ENCODE measurements around the gene TBPL1. TPM values are rescaled to one million over a fixed set of nuclear protein-coding genes. Genes with fewer than 3 reads are reported as not detected.

Gene TBPL1
- total and polyA plus RNA-seq, 4 donors = 5.4 to 34.6 (median 11.5) TPM

DNA sequence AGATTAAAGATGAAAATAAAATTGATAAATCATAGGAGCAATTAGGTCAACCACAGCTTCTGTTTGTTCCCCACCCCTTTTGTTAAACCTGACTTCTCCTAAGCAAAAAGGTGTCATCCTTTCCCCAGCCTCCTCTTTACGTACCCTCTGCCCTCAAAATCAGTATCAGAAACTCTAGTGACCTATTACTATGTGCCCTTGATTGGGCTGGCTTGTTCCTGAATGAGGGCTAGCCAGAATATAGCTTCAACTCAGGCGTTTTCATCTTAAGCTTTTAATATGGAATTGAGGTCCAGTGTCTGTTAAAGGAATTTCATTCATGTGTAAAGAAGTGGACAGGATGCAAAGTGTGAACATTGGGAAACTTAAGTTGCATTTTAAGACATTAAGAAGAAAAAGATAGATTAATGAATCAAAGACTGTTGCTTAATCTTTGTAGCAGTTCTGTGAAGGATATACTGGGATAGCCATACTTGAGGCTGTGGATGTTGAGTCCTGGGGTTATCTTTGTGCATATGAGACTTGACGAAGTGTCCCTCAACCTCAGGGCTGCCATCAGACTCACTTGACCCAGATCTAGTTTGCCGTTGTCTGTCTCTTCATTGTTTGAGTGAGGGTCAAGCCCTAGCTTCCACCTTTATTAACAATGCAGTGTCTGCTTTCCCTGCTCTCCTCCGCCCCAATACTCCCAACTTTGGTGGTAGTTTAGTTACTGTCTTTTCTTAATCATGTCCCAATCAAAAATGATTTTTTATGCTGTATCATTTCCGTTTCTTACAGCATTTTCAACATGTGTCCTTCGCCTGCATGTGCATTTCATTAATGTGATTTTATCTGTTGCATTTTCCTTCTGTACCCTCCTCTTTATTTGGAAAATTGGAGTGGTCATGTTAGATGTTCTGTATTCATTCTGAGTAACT, 1.9 kb downstream of the TBPL1 start:
- no peaks in the 10 kb centered on the region for H3K27me3 ChIP-seq (ENCODE audit: control insufficient read depth in 4 of 4, insufficient read depth in 4 of 4, low read length in 3 of 4)
- no peak overlapping the region for H3K4me3 ChIP-seq (ENCODE audit: low read depth in 1 of 3, low read length in 3 of 3)
- H3K9me3 ChIP-seq (ENCODE audit: control insufficient read depth in 4 of 4, low read length in 3 of 4) = no peaks in the 10 kb centered on the region
- H3K4me1 ChIP-seq (ENCODE audit: control insufficient read depth in 4 of 4, insufficient read depth in 4 of 4, low read length in 3 of 4) = peaks cover 5 to 45% (median 28%) of the 10 kb centered on the region in 4 donors
- H3K36me3 ChIP-seq (ENCODE audit: control insufficient read depth in 4 of 4, insufficient read depth in 3 of 4, low read depth in 1 of 4, low read length in 3 of 4) = no peaks in the 10 kb centered on the region
- no peak overlapping the region for H3K27ac ChIP-seq (ENCODE audit: low read depth in 1 of 2, low read length in 2 of 2)
- H3K9ac ChIP-seq (ENCODE audit: low read depth in 1 of 2, low read length in 2 of 2) = no peak overlapping the region
- DNase-seq (ENCODE audit: low spot score) = no peak
- TF ChIP-seq JUND (IDR thresholded peaks at IDR 0.05) (no peak), RAD21 (IDR thresholded peaks at IDR 0.05) (no peak), EGR1 (IDR thresholded peaks at IDR 0.05; ENCODE audit: low read depth in 2 of 2) (no peak)
- 79% methylated on average over 7 of the region's 7 CpGs for WGBS

DNA sequence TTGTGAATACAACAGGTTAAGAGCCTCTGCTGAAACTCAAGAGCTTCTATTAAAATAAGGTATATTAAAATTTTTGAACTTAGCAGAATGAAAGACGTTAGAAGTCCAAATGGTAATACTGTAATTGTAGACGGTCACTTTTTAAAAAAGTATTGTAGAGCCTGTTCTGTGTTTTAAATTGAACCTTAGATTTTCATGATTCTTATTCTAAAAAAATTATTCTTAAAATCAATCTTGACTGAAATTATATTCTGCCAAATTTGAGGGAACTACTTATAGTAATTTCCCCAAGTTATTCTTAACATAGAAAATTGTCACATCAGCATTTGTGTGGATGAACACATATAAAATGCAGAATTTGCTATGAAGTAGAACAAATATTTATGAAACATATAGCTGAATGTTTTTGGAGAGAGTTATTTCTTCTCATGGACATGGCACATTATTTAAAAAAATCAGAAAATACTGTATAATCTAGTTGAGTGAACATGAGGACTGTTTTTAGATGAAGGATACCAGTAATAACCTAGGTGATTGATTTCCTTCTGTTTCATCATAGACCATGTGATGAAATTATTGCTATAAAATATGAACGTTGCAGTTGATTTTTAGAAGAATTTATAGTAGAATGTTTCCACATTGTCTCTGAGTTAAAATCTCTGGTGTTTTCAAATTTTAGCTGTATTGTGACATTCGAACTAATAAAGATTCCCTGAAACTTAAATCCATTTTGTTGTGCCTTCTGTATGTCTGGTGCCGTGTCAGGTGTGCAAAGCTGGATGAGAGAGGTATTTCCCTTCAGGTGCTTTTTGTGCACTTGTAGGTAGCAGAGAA, 2.8 kb downstream of the TBPL1 start:
- H3K4me1 ChIP-seq (ENCODE audit: control insufficient read depth in 4 of 4, insufficient read depth in 4 of 4, low read length in 3 of 4) = peaks cover 5 to 45% (median 28%) of the 10 kb centered on the region in 4 donors
- DNase-seq (ENCODE audit: low spot score) = no peak
- WGBS = 82% methylated on average over 5 of the region's 5 CpGs
- H3K4me3 ChIP-seq (ENCODE audit: low read depth in 1 of 3, low read length in 3 of 3) = no peak overlapping the region
- no peaks in the 10 kb centered on the region for H3K36me3 ChIP-seq (ENCODE audit: control insufficient read depth in 4 of 4, insufficient read depth in 3 of 4, low read depth in 1 of 4, low read length in 3 of 4)
- H3K9ac ChIP-seq (ENCODE audit: low read depth in 1 of 2, low read length in 2 of 2) = no peak overlapping the region
- no peak overlapping the region for H3K27ac ChIP-seq (ENCODE audit: low read depth in 1 of 2, low read length in 2 of 2)
- H3K9me3 ChIP-seq (ENCODE audit: control insufficient read depth in 4 of 4, low read length in 3 of 4) = no peaks in the 10 kb centered on the region
- TF ChIP-seq, protein P1, sequence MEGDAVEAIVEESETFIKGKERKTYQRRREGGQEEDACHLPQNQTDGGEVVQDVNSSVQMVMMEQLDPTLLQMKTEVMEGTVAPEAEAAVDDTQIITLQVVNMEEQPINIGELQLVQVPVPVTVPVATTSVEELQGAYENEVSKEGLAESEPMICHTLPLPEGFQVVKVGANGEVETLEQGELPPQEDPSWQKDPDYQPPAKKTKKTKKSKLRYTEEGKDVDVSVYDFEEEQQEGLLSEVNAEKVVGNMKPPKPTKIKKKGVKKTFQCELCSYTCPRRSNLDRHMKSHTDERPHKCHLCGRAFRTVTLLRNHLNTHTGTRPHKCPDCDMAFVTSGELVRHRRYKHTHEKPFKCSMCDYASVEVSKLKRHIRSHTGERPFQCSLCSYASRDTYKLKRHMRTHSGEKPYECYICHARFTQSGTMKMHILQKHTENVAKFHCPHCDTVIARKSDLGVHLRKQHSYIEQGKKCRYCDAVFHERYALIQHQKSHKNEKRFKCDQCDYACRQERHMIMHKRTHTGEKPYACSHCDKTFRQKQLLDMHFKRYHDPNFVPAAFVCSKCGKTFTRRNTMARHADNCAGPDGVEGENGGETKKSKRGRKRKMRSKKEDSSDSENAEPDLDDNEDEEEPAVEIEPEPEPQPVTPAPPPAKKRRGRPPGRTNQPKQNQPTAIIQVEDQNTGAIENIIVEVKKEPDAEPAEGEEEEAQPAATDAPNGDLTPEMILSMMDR (IDR thresholded peaks at IDR 0.05; ENCODE audit: low read depth, low read length, missing input control) = no peak
- TF ChIP-seq, protein P2, sequence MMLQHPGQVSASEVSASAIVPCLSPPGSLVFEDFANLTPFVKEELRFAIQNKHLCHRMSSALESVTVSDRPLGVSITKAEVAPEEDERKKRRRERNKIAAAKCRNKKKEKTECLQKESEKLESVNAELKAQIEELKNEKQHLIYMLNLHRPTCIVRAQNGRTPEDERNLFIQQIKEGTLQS (IDR thresholded peaks at IDR 0.05) = no peak
- TF ChIP-seq NR2F2 (IDR thresholded peaks at IDR 0.05) (no peak), GABPA (IDR thresholded peaks at IDR 0.05 in 1 of 2, conservative IDR thresholded peaks at IDR 0.05 in 1 of 2) (no peak), EGR1 (IDR thresholded peaks at IDR 0.05; ENCODE audit: low read depth in 2 of 2) (no peak), FOXA2 (IDR thresholded peaks at IDR 0.05) (no peak), HNF4A (conservative IDR thresholded peaks at IDR 0.05) (no peak), RXRA (IDR thresholded peaks at IDR 0.05) (no peak), HNF4G (IDR thresholded peaks at IDR 0.05) (no peak), TAF1 (conservative IDR thresholded peaks at IDR 0.05) (no peak), JUND (IDR thresholded peaks at IDR 0.05) (no peak), RAD21 (IDR thresholded peaks at IDR 0.05) (no peak), YY1 (IDR thresholded peaks at IDR 0.05) (no peak), FOXA1 (IDR thresholded peaks at IDR 0.05) (no peak)
- TF ChIP-seq, protein P3, sequence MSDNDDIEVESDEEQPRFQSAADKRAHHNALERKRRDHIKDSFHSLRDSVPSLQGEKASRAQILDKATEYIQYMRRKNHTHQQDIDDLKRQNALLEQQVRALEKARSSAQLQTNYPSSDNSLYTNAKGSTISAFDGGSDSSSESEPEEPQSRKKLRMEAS (IDR thresholded peaks at IDR 0.05) = no peak
- TF ChIP-seq, protein P4, sequence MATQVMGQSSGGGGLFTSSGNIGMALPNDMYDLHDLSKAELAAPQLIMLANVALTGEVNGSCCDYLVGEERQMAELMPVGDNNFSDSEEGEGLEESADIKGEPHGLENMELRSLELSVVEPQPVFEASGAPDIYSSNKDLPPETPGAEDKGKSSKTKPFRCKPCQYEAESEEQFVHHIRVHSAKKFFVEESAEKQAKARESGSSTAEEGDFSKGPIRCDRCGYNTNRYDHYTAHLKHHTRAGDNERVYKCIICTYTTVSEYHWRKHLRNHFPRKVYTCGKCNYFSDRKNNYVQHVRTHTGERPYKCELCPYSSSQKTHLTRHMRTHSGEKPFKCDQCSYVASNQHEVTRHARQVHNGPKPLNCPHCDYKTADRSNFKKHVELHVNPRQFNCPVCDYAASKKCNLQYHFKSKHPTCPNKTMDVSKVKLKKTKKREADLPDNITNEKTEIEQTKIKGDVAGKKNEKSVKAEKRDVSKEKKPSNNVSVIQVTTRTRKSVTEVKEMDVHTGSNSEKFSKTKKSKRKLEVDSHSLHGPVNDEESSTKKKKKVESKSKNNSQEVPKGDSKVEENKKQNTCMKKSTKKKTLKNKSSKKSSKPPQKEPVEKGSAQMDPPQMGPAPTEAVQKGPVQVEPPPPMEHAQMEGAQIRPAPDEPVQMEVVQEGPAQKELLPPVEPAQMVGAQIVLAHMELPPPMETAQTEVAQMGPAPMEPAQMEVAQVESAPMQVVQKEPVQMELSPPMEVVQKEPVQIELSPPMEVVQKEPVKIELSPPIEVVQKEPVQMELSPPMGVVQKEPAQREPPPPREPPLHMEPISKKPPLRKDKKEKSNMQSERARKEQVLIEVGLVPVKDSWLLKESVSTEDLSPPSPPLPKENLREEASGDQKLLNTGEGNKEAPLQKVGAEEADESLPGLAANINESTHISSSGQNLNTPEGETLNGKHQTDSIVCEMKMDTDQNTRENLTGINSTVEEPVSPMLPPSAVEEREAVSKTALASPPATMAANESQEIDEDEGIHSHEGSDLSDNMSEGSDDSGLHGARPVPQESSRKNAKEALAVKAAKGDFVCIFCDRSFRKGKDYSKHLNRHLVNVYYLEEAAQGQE (IDR thresholded peaks at IDR 0.05) = no peak
- no peaks in the 10 kb centered on the region for H3K27me3 ChIP-seq (ENCODE audit: control insufficient read depth in 4 of 4, insufficient read depth in 4 of 4, low read length in 3 of 4)

Data from liver (tissue), 9 donors.